ENCODE data around the gene LELP1.

- TF ChIP-seq, protein P1, sequence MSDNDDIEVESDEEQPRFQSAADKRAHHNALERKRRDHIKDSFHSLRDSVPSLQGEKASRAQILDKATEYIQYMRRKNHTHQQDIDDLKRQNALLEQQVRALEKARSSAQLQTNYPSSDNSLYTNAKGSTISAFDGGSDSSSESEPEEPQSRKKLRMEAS (IDR thresholded peaks at IDR 0.05): no peak
- TF ChIP-seq USF1 (IDR thresholded peaks at IDR 0.05) (no peak), CREB1 (IDR thresholded peaks at IDR 0.05; ENCODE audit: low read depth) (no peak), REST (IDR thresholded peaks at IDR 0.05; ENCODE audit: low read depth) (no peak), TCF12 (IDR thresholded peaks at IDR 0.05; ENCODE audit: low read depth) (no peak), FOXM1 (IDR thresholded peaks at IDR 0.05; ENCODE audit: borderline replicate concordance, low read depth) (no peak), RAD21 (IDR thresholded peaks at IDR 0.05; ENCODE audit: low read depth) (no peak), EP300 (IDR thresholded peaks at IDR 0.05; ENCODE audit: borderline replicate concordance) (no peak)
These were observed 7.0 kb downstream of the LELP1 start for GRCh38 chr1:153210206-153210605.
